HG03139 (cell line): ENCODE results near the gene VTI1A.

ENCODE experiments used
- ATAC-seq: cut with Tn5 transposase; IDR thresholded peaks from one replicate; pipeline ENCODE4 v1.9.1; 2021; ENCODE audit not compliant: unreplicated experiment

VTI1A gene

DNA sequence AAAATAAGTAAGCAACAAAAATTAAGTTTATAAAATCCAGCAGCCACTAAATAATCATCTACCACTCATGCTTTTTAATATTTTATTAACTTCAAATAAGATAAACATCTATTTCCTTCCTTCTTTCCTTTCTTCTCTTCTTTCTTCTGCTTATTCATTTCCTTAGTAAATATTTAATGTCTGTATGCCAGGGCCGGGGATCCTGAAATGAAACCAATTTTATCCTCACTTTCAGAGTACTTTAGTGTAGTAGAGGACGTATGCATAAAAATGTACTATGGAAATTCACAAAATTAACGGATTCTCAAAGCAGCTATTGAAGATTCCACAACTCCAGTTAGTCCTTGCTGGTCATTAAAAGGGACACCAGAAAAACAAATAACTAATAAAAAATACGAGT is 224.7 kb downstream of the VTI1A start:
- no peak for ATAC-seq

DNA sequence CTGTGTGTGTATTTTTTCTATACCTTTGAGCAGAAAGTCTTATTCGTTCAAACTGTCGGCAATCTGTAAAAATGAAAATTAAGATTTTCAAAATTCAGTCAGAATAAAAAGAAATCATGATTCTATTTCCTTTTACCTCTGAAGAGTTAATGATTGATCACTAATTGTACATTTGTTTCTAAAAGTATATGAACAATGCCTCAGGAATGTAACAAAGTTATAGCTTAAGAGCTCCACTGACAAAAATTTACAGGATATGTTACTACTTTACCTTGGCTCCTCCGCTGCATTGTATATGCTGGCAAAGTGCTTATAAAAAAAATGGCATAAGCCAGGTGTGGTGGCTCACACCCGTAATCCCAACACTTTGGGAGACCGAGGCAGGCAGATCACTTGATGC is 225.7 kb downstream of the VTI1A start:
- ATAC-seq = no peak

DNA sequence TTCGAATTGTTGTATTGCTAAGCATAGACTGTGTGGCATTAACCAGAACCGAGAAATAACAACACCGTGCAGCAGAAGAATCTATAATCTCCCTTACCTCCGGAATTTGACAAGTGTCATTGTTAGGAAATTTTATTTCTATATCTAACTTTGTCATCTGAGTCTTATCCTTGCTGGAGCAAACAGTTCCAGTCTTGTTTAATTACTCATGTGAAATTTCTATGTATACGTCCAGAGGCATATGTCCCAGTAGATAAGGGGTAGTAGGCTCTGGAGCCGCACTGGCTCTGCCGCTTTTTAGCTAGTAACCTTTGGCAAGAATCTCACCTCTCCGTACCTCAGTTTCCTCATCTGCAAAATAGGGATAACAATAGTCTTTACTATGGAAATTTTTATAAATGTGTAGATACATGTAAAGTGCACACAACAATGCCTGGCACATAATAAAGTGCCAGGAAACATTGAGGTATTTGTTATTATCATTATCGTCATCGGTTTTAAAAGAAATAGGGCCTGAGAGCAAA is 228.6 kb downstream of the VTI1A start:
- ATAC-seq = no peak

DNA sequence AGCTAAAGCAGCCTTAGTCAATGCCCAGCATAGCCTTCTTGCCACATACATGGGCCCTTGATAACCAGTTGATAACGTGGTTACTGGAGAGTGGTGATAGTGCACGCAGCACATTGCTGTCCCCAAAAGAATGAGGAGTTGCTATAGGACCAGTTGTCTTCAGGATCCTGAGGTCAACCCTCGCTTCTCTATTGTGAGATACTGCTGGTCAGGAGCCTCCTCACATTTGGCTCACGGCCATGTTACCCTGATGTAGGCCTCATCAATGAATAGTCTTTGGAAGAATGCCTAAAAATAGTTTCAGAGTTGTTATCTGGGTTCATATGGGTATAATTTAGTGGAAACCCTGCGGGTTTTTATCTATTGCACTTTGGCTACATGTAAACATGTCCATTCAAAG is 230.7 kb downstream of the VTI1A start:
- no peak for ATAC-seq

DNA sequence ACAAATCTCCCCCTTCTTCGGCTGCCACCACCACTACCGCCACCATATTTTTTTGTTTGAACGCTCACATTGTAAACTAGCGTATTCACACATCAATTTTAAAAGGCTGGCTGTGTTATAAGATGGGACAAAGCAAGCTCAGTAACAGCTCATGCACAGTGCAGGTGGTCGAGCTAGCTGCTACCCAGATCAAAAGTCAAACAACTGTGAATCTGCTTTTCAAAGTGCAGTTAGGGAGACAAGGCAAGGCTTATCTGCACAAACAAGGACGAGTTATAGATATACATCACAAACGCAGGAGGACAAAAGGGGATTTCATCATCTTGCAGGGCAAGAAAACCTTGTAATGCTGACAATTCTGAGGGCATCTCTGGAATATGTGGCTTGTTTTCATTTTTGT is 231.6 kb downstream of the VTI1A start:
- ATAC-seq = no peak

DNA sequence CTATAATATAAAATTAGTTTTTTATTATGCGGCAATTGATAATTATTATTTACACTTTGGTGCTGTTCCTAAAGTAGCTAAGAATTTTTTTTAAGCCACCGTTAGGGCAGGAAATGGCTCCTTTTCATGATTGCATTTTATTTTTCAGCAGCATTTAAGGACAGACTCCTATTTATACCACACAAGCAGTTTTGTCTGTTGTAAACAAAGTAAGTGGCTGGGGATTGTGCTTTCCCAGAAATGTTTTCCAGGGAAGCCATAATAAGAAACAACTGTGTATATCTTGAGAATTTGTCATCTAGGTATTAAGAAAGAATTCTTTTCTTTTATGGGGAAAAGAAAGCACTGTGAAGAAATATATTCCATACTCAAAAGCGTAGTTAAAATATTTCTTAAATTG is 232.0 kb downstream of the VTI1A start:
- ATAC-seq = no peak

DNA sequence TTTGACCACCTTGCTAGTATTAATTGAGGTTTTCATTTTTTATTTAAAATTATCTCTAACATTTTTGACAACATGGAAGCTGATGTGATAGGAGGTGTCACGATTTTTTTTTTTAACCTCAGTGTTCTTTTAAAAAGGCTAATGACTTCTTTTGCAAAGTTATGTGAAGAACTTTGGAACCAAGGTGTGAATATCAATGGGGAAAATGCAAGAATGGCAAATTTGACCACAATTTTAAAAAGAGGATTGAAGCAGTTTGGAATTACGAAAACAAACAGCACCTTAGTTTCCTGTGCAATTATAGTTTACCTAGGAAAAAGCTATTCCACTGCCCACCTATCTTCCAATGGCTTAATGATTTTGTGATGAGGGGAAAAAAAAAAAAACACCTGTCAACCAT is 232.4 kb downstream of the VTI1A start:
- ATAC-seq = no peak

DNA sequence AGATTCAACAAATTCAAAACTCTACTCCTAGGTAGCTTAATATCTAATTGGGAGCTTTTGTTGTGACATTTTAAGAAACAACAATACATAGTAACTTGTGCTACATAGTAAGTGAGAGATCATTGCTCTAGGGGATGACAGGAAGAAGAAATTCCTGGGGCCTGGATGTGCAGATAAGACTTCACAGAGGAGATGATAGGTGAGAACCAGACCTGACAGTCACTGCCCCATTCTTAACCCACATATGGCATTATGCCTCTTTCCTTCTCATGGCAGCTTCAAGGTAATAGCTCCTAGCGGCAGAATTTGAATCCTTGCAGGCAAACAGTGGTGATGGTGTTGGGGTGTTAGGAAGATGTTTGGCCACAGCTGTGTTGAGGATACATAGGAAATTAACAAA is 233.6 kb downstream of the VTI1A start:
- no peak for ATAC-seq

DNA sequence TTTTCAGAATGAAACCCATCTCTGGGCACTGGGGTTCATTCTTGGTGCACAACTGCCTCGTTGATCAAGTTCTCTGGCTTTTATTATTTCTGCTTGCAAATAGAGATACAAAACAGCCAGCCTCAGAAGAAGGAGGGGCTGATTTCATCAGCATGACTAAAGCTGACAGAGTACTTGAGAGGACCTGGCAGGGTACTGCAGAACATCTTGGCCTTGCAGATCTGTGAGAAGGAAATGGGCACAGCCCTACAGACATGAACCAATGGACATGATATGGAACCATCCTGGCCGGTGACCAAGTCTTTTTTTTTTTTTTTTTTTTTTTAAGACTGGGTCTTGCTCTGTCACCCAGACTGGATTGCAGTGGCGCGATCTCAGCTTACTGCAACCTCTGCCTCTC is 240.6 kb downstream of the VTI1A start:
- ATAC-seq = no peak

DNA sequence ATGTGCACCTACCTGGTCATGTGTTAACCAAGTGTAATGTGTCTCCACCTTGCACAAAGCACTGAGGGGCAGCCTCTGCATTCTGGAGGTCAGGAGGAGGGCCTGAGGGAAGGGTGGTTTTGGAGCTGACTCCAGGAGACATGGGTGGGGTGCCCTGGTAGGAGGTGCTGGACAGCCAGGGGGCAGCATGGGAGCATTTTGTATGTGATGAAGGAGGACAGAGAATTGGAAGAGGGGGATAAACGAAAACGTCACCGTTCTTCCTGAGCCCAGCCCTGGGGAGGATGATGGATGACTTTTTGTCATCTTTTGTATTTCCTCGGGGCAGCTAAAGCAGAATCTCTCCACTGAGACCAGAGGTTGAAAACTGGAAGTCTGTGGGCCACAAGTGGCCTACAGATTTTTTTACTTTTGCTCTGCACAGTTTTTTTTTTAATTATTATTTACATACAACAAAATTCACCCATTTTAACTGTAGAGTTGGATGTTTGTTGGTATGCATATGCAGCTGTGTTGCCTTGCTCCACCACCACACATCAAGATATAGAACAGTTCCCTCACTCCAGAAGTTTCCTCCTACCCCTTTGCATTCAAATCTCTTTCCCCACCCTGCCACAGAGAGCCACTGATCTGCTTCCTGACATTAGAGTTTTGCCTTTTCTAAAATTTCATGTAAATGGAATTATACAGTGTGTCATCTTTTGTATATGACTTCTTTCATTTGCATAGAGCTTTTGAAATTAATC is 242.5 kb downstream of the VTI1A start:
- ATAC-seq = no peak

DNA sequence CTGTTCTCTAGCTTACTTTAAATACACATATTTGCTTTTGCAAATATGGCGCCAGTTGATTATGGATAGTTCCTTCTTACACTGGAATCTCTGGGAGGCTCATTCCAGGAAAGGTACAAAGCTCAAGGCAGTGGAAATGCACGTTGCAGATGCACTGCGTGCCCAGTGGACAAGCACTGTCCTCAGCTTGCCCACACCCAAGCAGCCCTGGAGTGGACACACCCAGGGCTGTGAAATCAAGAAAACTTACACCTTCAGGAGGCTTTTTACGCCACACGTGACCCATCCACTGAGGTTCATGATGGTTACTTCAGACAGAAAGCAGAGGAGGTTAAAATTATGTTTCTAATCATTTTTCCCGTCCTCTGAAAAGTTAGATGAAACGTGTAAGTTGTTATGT is 248.5 kb downstream of the VTI1A start:
- ATAC-seq = no peak

DNA sequence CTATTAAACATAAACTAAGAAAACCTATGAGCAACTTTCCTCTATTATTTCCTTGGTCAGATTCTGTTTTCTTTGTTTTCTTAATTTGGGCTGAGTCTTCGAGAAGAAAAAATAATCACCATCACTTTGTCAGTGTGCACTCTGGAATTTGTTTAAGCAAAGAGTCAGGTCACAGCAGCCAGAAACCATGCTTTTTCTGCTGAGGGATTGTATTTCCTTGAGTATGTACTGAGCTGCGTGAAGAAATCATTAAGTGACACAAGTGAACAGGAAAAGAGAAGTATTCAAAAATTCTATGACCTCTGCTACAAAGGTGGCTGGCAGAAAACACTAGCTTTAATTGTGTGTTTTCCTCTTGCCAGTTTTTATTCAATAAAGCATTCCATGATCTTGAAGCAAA is 249.6 kb downstream of the VTI1A start:
- no peak for ATAC-seq

DNA sequence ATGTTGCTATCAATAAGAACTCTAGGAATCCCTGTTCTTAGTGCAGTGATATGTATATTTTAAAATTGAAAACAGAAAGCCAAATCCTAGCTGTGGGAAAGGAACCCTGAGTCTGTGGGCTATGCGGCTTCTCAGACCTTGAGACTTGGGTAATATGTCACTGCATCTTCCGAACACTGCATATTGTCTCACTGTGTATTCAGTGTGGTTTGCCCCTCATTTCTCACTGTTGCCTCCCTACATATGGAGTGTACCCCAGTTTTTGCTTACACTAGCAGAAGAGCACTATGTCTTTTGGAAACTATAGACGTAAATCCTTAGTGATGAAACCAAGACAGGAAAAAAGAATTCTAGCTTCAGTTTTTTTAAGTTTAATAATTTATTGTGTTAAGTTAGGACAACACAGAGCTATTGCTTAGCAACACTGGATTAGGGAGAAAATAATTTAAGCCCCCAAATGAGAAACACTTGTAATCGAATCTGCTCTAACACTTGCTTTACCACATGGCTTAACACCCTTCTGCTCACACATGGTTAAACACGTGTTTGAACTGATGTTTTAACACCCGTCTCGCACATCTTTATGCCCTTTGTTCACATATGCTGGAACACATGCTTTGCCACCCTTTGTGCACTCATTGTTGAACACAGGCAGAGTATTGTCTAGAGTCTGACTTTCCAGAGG is 251.3 kb downstream of the VTI1A start:
- ATAC-seq = no peak

DNA sequence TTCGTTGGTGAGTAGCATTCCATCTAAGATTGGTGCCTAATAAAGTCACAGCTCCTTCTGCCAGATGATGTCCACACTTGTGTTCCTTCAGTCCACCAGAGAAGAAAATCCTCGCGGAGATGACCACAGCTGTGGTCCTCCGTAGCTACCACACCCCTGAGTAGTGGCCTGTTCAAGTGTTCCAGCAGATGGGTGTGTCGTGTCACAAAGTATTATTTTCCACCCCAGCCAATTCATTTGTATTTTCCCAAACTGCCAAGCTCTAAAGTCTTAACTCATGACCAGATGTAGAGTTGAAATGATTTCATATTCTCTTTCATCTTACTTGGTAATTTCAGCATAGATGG is 251.8 kb downstream of the VTI1A start:
- no peak for ATAC-seq

DNA sequence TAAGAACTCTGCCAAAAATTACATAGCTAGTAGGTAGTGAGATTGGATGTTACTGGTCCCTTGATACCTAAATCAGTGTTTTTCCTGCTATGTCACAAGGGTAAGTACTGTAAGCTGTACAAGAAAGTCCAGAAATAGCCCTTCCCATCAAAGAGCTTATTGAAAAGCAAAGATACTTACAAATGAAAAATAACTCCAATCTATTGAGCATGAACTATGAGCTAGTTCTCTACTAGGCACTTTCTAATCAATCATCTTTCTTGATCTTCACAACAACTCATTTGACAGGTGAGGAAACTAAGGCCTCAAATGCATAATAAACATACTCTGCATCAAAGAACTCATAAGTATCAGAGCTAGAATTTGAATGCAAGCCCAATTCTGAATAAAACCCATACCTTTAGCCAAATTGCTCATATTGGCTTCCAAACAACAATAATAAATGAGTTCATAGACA is 253.2 kb downstream of the VTI1A start:
- no peak for ATAC-seq

DNA sequence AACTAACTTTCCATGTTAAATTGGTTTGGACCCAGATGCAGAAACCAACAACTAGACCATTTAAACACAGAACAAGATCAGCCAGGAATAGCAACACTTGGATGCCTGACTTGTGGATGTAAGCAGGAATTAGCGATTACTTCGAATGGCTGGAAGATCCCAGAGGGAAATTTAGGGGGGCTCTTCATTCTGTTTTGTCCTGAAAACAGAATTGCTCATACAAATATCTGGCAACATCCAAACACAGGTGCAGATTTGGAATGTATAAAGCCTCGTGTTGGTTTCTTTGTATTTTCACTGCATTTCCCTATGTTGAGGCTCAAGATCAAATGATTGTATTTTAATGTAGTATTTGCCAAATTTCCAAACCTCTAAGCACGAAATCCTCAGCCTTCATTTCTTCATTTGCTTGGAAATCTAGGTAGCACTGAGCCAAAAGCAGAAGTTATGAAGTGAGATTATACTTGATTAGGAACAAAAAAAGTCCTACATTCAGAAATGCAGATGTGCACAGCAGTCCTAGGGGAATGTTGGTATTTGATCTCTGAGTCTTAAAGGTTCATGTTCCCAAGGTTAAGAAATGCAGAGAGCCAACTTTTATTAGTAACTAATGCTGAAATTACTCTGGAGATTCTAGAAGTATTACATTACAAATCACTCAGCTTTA is 254.3 kb downstream of the VTI1A start:
- ATAC-seq = no peak

DNA sequence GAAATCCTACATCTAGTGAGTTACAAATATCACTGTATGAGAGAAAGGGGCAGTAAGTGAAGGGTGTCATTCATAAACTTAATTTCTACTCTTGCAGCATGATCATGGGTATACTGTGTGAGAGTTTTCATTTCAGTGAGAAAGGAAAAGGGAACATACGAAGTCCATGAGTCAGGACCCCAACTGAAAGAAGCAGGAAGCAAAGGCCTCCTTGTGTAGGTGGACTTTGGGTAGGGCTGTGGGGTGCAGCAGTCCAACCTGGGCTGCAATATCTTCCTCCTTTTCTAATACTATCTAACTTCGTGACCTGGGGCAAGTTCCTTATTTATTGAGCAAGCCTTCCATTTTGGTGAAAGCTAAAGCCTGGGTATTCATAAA is 254.9 kb downstream of the VTI1A start:
- no peak for ATAC-seq

DNA sequence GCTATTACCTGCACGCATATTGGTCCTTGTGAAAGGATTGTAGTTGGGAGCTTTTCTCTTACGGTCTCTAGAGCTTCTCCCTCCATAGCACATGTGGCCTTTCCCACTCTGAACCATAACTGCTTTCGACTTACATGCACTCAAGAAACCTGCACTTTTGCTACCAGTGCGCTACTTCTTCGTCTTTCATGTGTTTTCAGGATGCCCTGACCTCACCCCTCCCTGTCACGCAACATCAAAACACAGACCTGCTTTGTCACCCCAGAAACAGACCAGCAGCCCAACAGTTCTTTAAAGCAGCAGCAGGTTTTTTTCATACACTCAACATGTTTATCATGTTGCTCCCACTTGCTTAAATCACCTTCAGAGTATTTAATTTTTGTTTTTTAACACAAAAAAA is 259.6 kb downstream of the VTI1A start:
- ATAC-seq = no peak

DNA sequence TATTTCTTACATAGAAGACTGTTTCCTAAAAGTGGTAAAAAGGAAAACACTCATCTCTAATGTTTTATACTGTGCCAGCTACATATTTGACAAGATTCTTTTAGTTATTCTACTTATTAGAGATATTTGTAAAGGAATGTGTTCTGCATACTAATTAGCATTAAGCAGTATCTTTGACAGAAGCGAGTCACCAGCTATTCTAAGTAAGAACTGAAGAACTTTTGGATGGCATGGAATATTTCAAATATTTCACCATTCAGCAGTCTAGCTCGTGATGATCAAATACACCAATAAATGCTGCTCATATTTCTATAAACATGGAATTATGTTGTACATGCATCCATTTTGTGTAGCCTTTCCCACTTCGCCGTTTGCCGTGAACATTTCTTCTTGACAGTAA is 261.4 kb downstream of the VTI1A start:
- no peak for ATAC-seq

DNA sequence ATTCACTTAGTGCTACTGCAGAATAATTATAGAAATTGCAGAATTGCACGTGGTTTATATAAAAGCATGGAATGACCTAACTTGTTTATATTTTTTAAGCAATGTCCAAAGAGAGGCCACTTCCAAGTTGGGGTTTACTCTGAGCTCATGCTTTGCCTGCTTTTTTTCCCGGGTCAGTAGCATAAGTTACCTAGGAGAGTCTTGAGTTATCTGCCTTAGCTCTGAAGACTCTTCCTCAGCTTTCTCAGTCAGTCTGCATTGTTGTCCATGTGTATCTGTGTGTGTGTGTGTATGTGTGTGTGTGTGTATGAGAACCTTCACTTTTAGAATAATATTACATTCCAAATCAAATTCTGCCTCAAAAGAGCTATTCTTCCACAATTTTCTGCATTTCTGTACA is 263.5 kb downstream of the VTI1A start:
- ATAC-seq = no peak

DNA sequence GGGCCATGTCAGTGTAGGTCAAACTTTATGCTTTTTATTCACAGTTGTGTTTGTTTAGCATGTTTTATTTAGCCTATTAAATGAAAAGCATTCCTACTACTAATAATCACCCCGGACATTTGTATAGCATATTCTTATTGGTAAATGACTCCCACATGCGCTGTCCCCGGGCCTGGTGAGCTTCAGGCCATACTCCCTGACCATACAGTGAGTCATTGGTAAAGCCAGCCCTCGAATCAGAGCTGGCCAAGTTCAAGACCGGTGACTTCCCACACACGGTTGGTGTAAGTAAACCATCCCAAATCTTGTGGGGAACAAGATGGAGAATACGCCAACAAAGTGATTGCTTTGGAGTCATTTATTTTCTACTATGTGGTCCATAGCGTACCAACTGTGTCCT is 264.4 kb downstream of the VTI1A start:
- no peak for ATAC-seq

DNA sequence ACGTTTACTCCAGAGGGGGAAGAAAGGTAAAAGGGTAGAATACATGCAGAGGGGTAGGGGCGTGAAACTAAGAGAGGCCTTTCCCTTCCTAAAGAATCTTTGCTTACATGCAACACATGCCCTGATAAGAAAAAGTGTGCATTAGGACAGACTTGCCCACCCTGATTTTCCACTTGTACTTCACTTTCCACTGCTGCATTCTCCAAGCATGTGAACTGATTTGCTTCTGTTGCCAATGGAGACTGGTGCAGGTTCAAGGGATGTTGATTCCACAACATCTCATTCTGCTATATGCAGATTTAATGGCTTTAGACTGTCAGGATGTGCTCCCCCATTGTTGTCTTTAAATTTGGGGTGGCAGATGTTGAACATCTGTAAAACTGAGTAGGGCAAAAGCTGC is 265.5 kb downstream of the VTI1A start:
- ATAC-seq = no peak
